A172 (cell line): ENCODE results near the gene MFSD11. TPM values are rescaled to one million over a fixed set of nuclear protein-coding genes. Genes with fewer than 3 reads are reported as not detected.
"Not testable (repeated sequence)": the region's sequence is repeated elsewhere in the genome, so short reads cannot be mapped to it uniquely, and the experiment has no call there.

ENCODE experiments used
- DNase-seq: peaks from one replicate; pipeline ENCODE4 v3.0.0-alpha.2; 2015; ENCODE audit warnings: low spot score
- total RNA-seq: library from RNA; depleted of rRNA; stranded (reverse); fragments of >200 nt; shearing (Covaris generic); gene quantifications from 2 replicates; pipeline ENCODE4 v1.2.3, GENCODE V29; 2014

MFSD11 gene
- total RNA-seq, 1 experiment from 2014 or later: 24.9 TPM

GRCh38 chr17:76726776-76727718 is 10.9 kb upstream of the MFSD11 start, which contains the start of gene METTL23:
TSS of gene METTL23 (plus strand) at chr17:76726839. CDS start at chr17:76729711, 2,872 bp downstream.
- DNase-seq: peak; percentile 72

DNA sequence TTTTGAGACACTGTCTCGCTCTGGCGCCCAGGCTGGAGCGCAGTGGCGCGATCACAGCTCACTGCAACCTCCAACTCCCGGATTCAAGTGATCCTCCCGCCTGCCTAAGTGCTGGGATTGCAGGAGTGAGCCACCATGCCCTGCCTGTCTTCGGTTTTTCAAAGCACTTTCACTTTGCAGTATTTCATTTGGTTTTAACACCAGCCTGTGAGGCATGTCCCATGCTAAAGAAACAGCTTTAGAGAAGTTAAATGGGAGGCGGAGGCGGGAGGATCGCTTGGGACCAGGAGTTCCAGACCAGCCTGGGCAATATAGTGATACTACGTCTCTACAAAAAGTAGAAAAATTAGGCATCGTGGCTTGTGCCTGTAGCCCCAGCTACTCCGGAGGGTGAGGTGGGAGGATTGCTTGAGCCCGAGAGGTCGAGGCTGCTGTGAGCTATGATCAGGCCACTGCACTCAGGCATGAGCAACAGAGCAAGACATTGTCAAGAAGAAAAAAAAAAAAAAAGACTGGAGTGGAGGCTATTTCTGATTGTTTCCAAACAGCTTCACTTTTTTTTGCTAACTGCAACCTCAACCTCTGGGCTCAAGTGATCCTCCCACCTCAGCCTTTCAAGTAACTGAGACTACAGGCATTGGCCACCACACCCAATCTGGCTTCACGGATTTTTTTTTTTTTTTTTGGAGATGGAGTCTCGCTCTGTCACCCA is 10.0 kb upstream of the MFSD11 start:
- DNase-seq: no peak

DNA sequence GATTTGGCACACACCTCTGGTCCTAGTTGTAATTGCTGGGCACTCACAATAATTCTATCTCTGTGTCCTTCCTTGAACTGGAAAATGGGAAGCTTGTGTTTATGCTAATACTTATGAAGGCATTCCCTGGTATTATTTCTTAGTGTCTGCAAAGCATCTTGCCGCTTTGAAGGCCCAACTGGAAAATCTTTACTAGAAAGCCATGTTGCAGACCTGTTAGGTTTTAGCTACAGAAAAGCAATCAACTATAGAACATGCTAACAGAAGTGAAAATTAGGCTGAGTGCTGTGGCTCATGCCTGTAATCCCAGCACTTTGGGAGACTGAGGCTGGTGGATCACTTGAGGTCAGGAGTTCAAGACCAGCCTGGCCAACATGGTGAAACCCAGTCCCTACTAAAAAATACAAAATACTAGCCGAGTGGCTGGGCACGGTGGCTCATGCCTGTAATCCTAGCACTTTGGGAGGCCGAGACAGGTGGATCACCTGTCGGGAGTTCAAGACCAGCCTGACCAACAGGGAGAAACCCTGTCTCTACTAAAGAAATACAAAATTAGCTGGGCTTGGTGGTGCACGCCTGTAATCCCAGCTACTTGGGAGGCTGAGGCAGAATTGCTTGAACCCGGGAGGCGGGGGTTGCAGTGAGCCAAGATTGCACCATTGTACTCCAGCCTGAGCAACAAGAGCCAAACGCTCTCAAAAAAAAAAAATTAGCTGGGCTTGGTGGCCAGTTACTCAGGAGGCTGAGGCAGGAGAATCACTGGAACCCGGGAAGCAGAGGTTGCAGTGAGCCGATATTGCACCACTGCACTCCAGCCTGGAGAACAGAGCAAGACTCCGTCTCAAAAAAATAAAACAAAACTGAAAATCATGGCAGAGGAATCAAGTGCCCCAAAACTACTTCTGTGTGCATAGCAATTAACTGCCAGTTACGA is 5.9 kb upstream of the MFSD11 start:
- DNase-seq: not testable (repeated sequence)

GRCh38 chr17:76732734-76733617 is 4.9 kb upstream of the MFSD11 start:
- no peak for DNase-seq

DNA sequence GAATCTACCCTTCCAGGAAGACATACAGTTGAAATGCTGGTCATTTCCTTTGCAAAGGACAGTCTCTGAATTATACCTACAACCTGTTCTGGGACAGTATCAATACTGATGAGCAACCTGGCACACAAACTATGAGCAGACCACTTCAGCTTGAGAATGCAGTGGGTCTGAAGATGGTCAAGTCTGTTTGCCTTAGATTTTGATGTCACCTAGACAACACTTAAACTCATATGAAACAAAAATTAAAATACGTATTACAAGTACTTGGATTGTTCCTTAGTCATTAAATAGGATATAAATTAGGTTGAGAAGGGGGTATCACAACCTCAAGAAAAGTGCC is 4.3 kb upstream of the MFSD11 start:
- no peak for DNase-seq

DNA sequence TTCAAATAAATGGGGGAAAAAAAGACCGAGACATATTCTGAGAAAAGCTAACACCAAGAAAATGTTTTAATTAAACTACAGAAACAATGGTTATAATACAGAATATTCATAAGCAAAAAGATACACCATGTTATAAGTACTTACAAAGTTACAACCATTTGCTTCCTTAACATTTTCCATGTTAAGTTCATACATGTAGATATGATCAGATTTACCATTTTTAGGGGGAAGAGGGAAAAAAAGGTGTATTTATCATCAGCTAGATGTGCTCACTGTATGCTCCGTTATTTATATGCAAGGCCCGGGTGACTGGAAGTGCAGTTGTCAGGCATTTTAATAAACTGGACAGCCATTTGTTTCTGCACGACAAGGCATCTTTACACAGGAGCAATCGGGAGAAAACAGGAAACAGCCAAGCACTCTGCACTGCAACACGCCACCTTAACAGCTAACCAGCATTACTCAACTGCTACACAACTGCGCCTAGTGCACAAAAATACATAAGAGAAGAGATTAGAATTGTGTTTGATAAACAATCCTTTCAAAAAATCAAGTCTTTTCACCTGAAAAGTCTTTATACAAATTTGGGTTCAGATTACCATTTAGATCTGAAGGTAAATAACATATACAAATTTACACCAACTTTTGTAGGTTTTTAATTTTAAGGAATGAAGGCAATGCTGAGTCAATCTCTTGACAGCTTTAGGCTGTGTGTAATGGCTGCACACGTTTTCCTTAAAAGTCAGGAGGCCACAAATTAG is 3.7 kb upstream of the MFSD11 start:
- DNase-seq: peak; percentile 46

GRCh38 chr17:76735006-76735405 is 2.9 kb upstream of the MFSD11 start:
- peak; percentile 32 for DNase-seq

DNA sequence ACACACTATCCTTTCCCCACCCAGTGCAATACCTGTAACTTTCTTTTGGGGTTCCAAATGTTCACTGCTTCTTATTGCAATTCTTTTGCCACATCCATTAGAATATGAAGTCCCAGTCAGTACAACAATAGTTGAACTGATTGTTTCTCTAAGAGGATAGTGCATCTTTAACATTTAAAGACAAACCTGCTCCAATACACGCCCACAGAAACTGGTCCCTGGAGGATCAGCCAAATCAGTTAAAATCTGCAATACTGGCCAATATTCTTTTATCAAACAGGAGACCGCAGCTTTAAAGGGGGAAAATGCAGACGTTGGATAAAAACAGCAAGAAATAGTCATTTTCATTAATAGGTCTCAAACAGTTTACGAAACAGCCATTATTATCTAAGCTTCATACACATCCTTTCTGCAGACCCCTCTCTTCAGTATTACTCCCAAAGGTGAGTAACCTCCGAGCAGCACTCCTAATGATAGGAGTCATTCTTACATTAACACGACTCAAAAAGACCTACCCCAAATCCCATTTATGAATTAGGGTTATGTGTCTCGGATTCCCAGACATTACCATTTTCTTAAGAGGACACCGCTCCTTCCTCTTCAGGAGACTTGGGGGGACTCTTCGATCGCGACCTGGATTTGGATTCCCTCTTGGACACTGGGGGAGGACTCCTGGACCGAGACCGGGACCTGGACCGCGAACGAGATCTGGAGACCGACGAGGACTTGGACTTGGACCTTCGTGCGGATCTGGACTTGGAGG is 2.2 kb upstream of the MFSD11 start:
- DNase-seq: no peak

GRCh38 chr17:76736349-76737081 is 1.4 kb upstream of the MFSD11 start:
- DNase-seq: peak; percentile 36

- DNase-seq: peak; percentile 99
These were observed 740 bp upstream of the MFSD11 start, which contains the start of gene SRSF2 for GRCh38 chr17:76737082-76737675. TSS of gene SRSF2 (minus strand) at chr17:76737331. CDS start at chr17:76737160, 171 bp downstream.

- DNase-seq: no peak
These were observed 540 bp downstream of the MFSD11 start for GRCh38 chr17:76738468-76738850.

GRCh38 chr17:76739568-76740115 is 1.7 kb downstream of the MFSD11 start:
- not testable (repeated sequence) for DNase-seq

DNA sequence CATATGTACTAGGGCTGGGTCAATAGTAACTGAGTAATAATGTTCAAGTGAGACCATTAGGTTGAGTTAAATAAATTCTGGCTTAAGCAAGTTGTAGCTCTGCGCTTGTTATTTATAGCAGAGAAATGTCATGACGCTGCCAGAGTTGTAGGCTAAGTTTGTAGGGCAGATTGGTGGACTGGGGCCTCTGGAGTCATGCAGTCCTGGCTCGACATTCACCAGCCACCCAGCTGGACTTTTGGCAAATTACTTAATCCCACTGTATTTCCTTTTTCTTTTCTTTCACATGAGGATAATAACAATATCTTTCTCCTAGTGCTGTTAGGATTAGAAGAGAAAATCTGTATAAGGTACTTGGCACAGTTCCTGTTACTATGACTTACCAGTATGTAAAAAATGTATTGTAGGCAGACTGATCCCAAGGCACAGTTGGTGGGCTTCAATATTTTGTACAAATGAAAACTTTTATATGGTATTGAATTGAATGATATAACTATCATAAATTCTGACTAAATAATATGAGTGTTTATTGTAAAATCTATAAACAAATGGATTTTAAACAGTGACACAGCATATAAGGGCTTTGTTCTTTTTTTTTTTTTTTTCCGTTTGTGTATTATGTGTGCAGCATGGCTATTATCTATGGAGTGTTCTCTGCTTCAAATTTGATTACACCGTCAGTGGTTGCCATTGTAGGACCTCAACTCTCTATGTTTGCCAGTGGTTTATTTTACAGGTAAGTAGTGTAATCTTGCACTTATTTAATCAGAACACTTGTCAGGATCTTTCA is 2.6 kb downstream of the MFSD11 start:
- DNase-seq: no peak

- DNase-seq: peak; percentile 46
These were observed 5.0 kb downstream of the MFSD11 start for GRCh38 chr17:76742958-76743357.

DNA sequence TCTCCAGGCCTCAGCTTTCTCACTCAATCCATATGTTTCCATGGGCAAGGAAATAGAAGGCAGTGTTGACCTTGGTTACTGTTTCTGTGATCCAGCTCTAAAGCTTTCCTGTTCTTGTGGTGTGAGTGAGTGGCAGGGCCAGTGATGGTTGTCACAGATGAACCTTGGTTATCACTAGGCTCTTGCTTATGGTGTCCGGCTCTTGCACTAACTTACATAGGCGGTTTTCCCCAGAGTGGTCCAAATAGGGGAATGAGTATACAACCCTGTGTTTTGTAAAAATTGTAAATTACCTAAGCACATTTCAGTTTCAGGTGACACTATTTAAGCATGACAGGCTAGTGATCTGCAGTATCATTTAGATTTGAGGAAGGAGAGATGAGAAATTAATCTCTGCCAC is 6.8 kb downstream of the MFSD11 start:
- DNase-seq: no peak

DNA sequence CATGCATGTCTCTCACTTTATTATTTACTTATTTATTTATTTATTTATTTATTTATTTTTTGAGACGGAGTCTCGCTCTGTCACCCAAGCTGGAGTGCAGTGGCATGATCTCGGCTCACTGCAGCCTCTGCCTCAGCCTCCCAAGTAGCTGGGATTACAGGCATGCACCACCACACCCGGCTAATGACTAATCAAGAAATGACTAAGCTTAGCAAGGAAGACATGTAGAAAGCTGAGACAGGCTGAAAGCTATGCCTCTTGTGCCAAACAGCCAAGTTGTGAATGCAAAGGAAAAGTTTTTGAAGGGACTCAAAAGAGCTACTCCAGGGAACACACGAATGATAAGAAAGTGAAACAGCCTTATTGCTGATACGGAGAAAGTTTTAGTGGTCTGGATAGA is 7.9 kb downstream of the MFSD11 start:
- not testable (repeated sequence) for DNase-seq
